ACC112 (cell line): ENCODE measurements around the gene ADAMTSL3.
"Not testable (repeated sequence)": the region's sequence is repeated elsewhere in the genome, so short reads cannot be mapped to it uniquely, and the experiment has no call there.

Experiments
- H2AFZ ChIP-seq: fragments of 200-600 bp; sonication (generic); one replicate; pipeline ENCODE4 v1.6.0; 2017; ENCODE audit warnings: antibody characterized with exemption, low read length; ENCODE audit not compliant: unreplicated experiment
- H3K27ac ChIP-seq: fragments of 200-600 bp; sonication (generic); 2 replicates; pipeline ENCODE4 v1.5.1; 2014; ENCODE audit warnings: low read depth, mild to moderate bottlenecking, antibody characterized with exemption, low read length, moderate library complexity
- H3K27me3 ChIP-seq: fragments of 200-600 bp; sonication (generic); 2 replicates; pipeline ENCODE4 v1.6.1; 2014; ENCODE audit warnings: mild to moderate bottlenecking, antibody characterized with exemption, low read length, moderate library complexity, mixed read lengths; ENCODE audit not compliant: insufficient read depth
- H3K36me3 ChIP-seq: fragments of 200-600 bp; sonication (generic); 2 replicates; pipeline ENCODE4 v1.6.1; 2016; ENCODE audit warnings: mild to moderate bottlenecking, antibody characterized with exemption, low read length, moderate library complexity, mixed read lengths; ENCODE audit not compliant: insufficient read depth
- H3K4me1 ChIP-seq: fragments of 200-600 bp; sonication (generic); one replicate; pipeline ENCODE4 v1.6.1; 2016; ENCODE audit warnings: low read length, mixed read lengths; ENCODE audit not compliant: insufficient read depth, unreplicated experiment, control insufficient read depth
- H3K4me3 ChIP-seq: fragments of 200-600 bp; sonication (generic); 2 replicates; pipeline ENCODE4 v1.5.1; 2014; ENCODE audit warnings: mild to moderate bottlenecking, low read depth, low read length
- H3K79me2 ChIP-seq: fragments of 200-600 bp; sonication (generic); one replicate; pipeline ENCODE4 v1.6.0; 2016; ENCODE audit warnings: low read length; ENCODE audit not compliant: control insufficient read depth, unreplicated experiment, insufficient read depth

ADAMTSL3 gene

DNA sequence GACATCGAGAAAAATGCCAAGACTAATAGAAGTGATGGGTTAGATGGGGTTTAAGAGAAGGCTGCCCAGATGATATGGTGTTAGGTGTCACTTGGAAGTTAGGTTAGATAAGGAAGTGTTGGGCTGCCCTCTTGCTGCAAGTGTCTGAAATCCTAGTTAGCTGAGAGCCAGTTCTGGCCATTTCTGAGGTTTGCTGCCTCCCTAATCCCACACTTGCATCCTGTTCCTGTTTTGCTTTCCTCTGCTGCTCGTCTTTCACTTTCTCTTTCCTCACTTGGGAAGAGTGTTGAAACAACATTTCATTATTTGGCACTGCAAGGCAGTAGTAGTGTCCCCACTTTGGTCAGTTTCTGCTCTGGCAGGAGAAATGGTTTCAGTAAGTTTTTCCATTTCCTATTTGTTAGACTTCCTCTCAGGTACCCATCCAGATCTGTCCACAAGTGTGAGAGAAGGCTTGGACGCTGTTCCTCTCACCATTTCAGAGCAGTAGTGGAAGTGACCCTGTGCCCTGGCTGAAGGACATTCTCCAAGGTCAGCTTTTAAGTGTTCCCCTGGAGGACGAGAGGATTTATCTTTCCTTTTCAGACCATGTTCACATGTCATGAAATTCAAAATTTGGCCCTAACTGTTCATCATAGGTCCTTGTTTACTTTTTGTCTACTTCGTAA, 93.3 kb downstream of the ADAMTSL3 start:
- Histone ChIP-seq H3K4me3 (peak overlapping the region; percentile 66), H3K27me3 (no peaks in the 10 kb centered on the region), H3K27ac (no peak overlapping the region), H3K79me2 (no peaks in the 10 kb centered on the region), H3K4me1 (no peaks in the 10 kb centered on the region), H2AFZ (peak overlapping the region; percentile 28), H3K36me3 (no peaks in the 10 kb centered on the region)

DNA sequence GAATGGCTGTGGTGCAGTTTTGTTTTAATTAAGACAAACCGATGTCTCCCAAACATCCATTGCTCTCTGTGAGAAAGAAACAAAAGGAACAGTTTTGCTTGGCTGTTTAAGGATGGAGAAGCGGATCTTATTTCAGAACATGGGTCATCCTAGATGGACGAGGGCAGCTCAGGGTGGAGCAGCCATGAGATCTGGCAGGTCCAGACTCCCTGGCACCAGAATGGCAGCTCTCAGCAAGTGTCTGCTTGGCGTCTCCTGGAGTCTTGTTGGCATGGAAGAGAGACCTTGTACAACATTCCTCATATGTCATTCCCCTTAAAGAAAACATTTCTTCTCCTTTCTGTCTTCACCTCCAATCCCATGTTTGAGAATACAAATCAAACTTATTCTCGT, 93.8 kb downstream of the ADAMTSL3 start:
- Histone ChIP-seq H3K27me3 (no peaks in the 10 kb centered on the region), H3K4me3 (peak overlapping the region; percentile 66; the same call in 1 of the 2 replicates), H3K4me1 (no peaks in the 10 kb centered on the region), H3K36me3 (no peaks in the 10 kb centered on the region), H2AFZ (peak overlapping the region; percentile 28), H3K27ac (no peak overlapping the region), H3K79me2 (no peaks in the 10 kb centered on the region)

- H2AFZ ChIP-seq, result no peak overlapping the region
- no peak overlapping the region for H3K27ac ChIP-seq
- H3K4me3 ChIP-seq, result no peak overlapping the region
- H3K79me2 ChIP-seq, result no peaks in the 10 kb centered on the region
- no peaks in the 10 kb centered on the region for H3K27me3 ChIP-seq
- no peaks in the 10 kb centered on the region for H3K36me3 ChIP-seq
- H3K4me1 ChIP-seq, result no peaks in the 10 kb centered on the region
Observed at GRCh38 chr15:83753872-83754493, 100.1 kb downstream of the ADAMTSL3 start.

DNA sequence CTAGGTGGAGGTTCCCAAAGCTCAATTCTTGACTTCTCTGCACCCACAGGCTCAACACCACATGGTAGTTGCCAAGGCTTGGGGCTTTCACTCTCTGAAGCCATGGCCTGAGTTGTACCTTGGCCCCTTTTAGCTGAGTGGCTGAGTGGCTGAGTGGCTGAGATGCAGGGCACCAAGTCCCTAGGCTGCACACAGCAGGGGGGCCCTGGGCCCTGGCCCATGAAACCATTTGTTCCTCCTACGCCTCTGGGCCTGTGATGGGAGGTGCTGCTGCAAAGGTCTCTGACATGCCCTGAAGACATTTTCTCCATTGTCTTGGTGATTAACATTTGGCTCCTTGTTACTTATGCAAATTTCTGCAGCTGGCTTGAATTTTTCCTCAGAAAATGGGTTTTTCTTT, 103.4 kb downstream of the ADAMTSL3 start:
- H3K36me3 ChIP-seq, H3K27me3 ChIP-seq, H3K79me2 ChIP-seq, H3K27ac ChIP-seq, H2AFZ ChIP-seq, H3K4me3 ChIP-seq, H3K4me1 ChIP-seq: not testable (repeated sequence)

- Histone ChIP-seq H2AFZ (no peak overlapping the region), H3K36me3 (no peaks in the 10 kb centered on the region), H3K27me3 (no peaks in the 10 kb centered on the region), H3K79me2 (no peaks in the 10 kb centered on the region), H3K27ac (no peak overlapping the region), H3K4me3 (no peak overlapping the region), H3K4me1 (no peaks in the 10 kb centered on the region)
Observed at GRCh38 chr15:83762367-83762766, 108.4 kb downstream of the ADAMTSL3 start.

DNA sequence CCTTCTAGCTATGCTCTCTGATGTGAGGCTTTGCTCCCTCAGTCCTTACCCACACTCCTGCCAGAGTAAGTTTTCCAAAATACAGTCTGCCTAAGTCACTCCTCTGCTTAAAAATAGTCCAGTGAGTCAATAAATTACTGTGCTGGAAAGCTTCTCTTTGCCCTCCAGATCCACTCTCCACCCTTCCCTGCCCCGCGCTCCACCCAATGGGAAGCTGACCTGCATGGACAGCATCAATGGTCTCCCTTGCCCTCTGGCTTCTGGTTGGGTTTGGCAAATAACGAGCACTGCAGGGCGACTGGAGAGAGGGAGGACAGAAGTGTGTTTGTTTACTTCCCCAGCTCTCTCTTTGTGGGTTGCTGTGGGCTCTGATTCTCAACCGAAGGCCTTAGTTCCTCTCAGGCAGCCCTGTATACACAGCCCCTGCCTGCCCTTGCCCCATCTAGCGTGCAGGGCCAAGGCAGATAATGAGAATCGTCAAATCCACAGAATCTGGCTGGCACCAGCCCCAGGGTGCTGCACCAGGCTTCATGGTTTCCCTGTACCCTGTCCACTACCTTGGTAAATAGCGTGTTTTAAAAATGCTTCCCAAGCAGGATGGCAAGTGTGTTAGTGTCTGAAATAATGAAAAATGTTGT, 110.4 kb downstream of the ADAMTSL3 start:
- H3K27me3 ChIP-seq, result no peaks in the 10 kb centered on the region
- H3K4me3 ChIP-seq, result no peak overlapping the region
- H3K27ac ChIP-seq, result no peak overlapping the region
- H2AFZ ChIP-seq, result no peak overlapping the region
- H3K36me3 ChIP-seq, result no peaks in the 10 kb centered on the region
- peaks cover 6% of the 10 kb centered on the region for H3K4me1 ChIP-seq
- no peaks in the 10 kb centered on the region for H3K79me2 ChIP-seq

GRCh38 chr15:83766339-83766738, 112.4 kb downstream of the ADAMTSL3 start:
- H3K4me3 ChIP-seq, result no peak overlapping the region
- H3K27me3 ChIP-seq, result no peaks in the 10 kb centered on the region
- peaks cover 6% of the 10 kb centered on the region for H3K4me1 ChIP-seq
- no peak overlapping the region for H2AFZ ChIP-seq
- H3K79me2 ChIP-seq, result no peaks in the 10 kb centered on the region
- no peaks in the 10 kb centered on the region for H3K36me3 ChIP-seq
- H3K27ac ChIP-seq, result no peak overlapping the region

GRCh38 chr15:83767741-83768140, 113.8 kb downstream of the ADAMTSL3 start:
- Histone ChIP-seq H3K27me3 (no peaks in the 10 kb centered on the region), H3K4me3 (no peak overlapping the region), H3K36me3 (no peaks in the 10 kb centered on the region), H3K27ac (0 out of 2 replicates have a peak overlapping the region, but pooled peaks have one; percentile 30), H3K4me1 (peaks cover 6% of the 10 kb centered on the region), H3K79me2 (no peaks in the 10 kb centered on the region), H2AFZ (no peak overlapping the region)

GRCh38 chr15:83769411-83769999, 115.6 kb downstream of the ADAMTSL3 start:
- Histone ChIP-seq H3K4me3 (no peak overlapping the region), H3K27ac (no peak overlapping the region), H3K27me3 (no peaks in the 10 kb centered on the region), H3K79me2 (no peaks in the 10 kb centered on the region), H3K36me3 (no peaks in the 10 kb centered on the region), H2AFZ (no peak overlapping the region), H3K4me1 (peaks cover 6% of the 10 kb centered on the region)

GRCh38 chr15:83775738-83776137, 121.8 kb downstream of the ADAMTSL3 start:
- Histone ChIP-seq H3K27ac (no peak overlapping the region), H3K79me2 (no peaks in the 10 kb centered on the region), H3K36me3 (no peaks in the 10 kb centered on the region), H3K4me3 (no peak overlapping the region), H3K27me3 (peaks cover 4% of the 10 kb centered on the region; the same call in 1 of the 2 replicates), H3K4me1 (no peaks in the 10 kb centered on the region), H2AFZ (no peak overlapping the region)
